Adipocyte (in vitro differentiated cells): Measurements from ENCODE around the gene SPOCK3.
A peak's percentile ranks its signal among the peaks of the same experiment; 100 is the strongest.
"Not testable (repeated sequence)": the region's sequence is repeated elsewhere in the genome, so short reads cannot be mapped to it uniquely, and the experiment has no call there.

ENCODE experiments used
- DNase-seq: peaks from one replicate; pipeline ENCODE4 v3.0.0-alpha.2; 2015; ENCODE audit warnings: low read depth
- H3K27me3 ChIP-seq: replicated peaks from 2 replicates; pipeline ENCODE4 v1.7.0; 2013; ENCODE audit warnings: mild to moderate bottlenecking, low read length, moderate library complexity; ENCODE audit not compliant: control insufficient read depth, insufficient read depth
- H3K36me3 ChIP-seq: 2 replicates; pipeline ENCODE4 v1.7.0; 2013; ENCODE audit warnings: low read length, mild to moderate bottlenecking, moderate library complexity; ENCODE audit not compliant: control insufficient read depth, insufficient read depth, severe bottlenecking
- H3K4me1 ChIP-seq: 2 replicates; pipeline ENCODE4 v1.7.0; 2013; ENCODE audit warnings: mild to moderate bottlenecking, low read length, moderate library complexity; ENCODE audit not compliant: control insufficient read depth, insufficient read depth
- H3K4me3 ChIP-seq: 2 replicates; pipeline ENCODE4 v1.7.0; 2013; ENCODE audit warnings: mild to moderate bottlenecking, low read length, moderate library complexity
- H3K9ac ChIP-seq: 2 replicates; pipeline ENCODE4 v1.7.0; 2013; ENCODE audit warnings: mild to moderate bottlenecking, low read length, moderate library complexity
- H3K9me3 ChIP-seq: 2 replicates; pipeline ENCODE4 v1.7.0; 2013; ENCODE audit warnings: mild to moderate bottlenecking, low read length, moderate library complexity; ENCODE audit not compliant: control insufficient read depth

Gene SPOCK3

DNA sequence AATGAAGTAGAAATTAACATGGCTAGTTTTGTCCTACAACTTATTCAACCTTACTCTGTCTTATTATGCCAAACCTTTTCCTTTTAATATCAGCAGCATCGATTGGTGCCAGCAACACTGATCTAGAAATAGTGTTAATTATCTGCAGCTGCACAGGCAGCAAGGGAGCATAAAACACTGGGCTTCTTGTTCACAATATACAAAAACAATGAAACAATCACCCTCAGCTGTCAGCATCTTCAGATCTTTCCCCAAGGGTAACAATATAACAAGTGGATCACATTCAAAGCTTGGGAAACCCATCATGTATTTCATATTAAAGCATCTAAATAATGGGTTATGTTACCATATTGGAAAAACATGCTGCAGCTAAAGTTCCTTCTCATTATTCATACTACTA, 238.1 kb downstream of the SPOCK3 start:
- H3K9ac ChIP-seq: no peak overlapping the region
- H3K4me3 ChIP-seq: no peak overlapping the region
- no peaks in the 10 kb centered on the region for H3K36me3 ChIP-seq
- DNase-seq: no peak
- no peaks in the 10 kb centered on the region for H3K9me3 ChIP-seq
- H3K27me3 ChIP-seq: no peaks in the 10 kb centered on the region
- no peaks in the 10 kb centered on the region for H3K4me1 ChIP-seq

DNA sequence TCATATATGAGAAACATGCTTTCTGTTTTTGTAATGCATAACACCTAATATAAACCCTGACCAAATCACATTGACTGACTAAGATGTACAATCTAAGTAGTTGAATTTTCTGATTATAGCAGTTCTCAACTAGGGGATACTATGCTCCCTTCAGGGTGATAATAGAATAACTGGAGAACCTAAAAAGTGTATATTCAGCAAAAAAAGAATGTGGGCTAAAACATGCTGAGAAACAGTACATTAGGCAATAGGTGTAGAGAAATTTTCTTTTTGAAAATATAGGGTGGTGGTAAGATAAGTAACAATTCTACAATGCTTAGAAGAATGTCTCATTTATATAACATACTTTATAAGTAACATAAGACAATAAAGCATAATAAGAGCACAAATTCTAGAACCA, 239.6 kb downstream of the SPOCK3 start:
- DNase-seq: no peak
- Histone ChIP-seq H3K4me3 (no peak overlapping the region), H3K9ac (no peak overlapping the region), H3K27me3 (no peaks in the 10 kb centered on the region), H3K4me1 (no peaks in the 10 kb centered on the region), H3K36me3 (no peaks in the 10 kb centered on the region), H3K9me3 (no peaks in the 10 kb centered on the region)

DNA sequence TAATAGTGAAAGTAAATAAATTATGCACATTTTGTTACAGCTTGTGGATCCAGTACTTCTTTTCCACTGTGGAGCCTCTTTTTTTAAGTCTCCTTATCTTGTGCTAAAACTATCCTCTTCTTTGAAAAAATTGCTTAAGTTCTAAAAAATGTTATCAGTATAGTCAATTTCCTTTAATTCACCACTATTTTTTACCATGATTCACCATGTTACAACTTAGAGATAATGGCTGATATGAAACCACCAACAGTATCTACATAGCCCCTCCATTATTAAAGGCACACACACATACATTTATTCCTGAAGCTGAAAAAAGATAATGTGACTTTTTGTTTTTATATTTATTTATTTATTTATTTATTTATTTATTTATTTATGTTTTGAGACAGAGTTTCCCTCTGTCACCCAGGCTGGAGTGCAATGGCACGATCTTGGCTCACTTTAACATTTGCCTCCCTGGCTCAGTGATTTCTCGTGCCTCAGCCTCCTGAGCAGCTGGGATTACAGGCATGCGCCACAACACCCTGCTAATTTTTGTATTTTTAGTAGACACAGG, 243.2 kb downstream of the SPOCK3 start:
- no peaks in the 10 kb centered on the region for H3K9me3 ChIP-seq
- DNase-seq: no peak
- no peak overlapping the region for H3K4me3 ChIP-seq
- no peaks in the 10 kb centered on the region for H3K27me3 ChIP-seq
- H3K9ac ChIP-seq: no peak overlapping the region
- no peaks in the 10 kb centered on the region for H3K36me3 ChIP-seq
- H3K4me1 ChIP-seq: no peaks in the 10 kb centered on the region

DNA sequence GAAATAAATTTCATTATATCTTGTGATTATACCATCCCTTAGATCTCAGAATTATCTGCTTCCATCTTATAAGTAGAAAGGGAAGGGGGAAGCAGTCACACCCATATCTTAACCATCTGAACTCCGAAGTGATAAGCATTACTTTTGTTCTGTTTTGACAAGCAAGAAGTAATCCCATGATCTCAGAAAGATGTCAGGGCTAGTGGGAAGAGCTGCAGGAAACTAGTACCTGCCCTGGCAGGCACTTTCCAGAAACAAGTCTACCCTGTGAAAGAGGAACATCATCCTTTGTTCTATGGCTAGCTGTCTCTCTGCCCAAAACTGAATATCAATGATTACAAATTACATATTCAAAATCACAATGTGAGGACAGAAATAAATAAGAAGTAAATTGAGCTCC, 244.4 kb downstream of the SPOCK3 start:
- no peak overlapping the region for H3K4me3 ChIP-seq
- no peaks in the 10 kb centered on the region for H3K9me3 ChIP-seq
- no peak overlapping the region for H3K9ac ChIP-seq
- no peaks in the 10 kb centered on the region for H3K4me1 ChIP-seq
- DNase-seq: no peak
- no peaks in the 10 kb centered on the region for H3K36me3 ChIP-seq
- no peaks in the 10 kb centered on the region for H3K27me3 ChIP-seq

DNA sequence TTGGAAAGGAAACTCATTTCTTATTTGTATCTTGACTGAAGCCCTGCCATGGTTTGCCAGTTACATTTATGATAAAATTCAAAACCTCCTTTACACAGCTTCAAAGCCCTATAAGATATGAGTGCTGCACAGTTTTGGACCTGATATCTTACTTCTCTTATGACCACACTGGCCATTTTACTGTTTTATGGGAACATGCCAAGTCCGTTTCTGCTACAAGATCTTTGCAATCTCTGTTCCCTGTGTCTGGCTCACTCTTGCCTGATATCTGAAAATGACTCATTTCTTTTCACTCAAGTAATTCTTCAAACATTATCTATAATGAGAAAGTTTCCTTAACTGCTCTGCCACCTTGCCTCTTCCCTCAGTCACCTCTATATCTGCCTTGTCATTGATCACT, 247.3 kb downstream of the SPOCK3 start:
- Histone ChIP-seq H3K4me3 (no peak overlapping the region), H3K27me3 (no peaks in the 10 kb centered on the region)

DNA sequence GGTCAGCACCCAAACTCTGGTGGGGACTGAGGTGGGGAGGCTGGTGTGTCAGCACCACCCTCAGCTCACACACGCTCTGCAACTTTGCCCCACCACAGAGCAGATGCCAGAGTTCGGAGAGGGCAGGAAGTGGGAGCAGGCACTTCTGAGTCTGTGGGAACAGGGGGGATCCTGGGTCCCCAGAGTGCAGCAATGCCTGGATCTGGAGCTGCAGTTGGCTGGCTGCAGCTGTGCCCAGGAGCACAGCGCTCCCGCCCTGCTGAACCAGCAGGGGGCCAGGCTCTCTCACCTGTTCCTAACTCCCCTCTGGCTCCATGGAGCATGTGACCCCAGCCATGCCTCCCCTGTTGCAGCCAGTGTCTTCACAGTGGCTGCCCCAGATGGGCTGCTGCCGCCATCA, 252.4 kb downstream of the SPOCK3 start:
- Histone ChIP-seq H3K4me3 (no peak overlapping the region), H3K9ac (no peak overlapping the region), H3K27me3 (no peaks in the 10 kb centered on the region), H3K4me1 (no peaks in the 10 kb centered on the region), H3K9me3 (peaks cover 7% of the 10 kb centered on the region), H3K36me3 (no peaks in the 10 kb centered on the region)
- no peak for DNase-seq

More for the DNA sequence above, 247.3 kb downstream of the SPOCK3 start:
- H3K9me3 ChIP-seq: no peaks in the 10 kb centered on the region
- no peaks in the 10 kb centered on the region for H3K4me1 ChIP-seq
- H3K9ac ChIP-seq: no peak overlapping the region
- no peak for DNase-seq
- H3K36me3 ChIP-seq: no peaks in the 10 kb centered on the region

DNA sequence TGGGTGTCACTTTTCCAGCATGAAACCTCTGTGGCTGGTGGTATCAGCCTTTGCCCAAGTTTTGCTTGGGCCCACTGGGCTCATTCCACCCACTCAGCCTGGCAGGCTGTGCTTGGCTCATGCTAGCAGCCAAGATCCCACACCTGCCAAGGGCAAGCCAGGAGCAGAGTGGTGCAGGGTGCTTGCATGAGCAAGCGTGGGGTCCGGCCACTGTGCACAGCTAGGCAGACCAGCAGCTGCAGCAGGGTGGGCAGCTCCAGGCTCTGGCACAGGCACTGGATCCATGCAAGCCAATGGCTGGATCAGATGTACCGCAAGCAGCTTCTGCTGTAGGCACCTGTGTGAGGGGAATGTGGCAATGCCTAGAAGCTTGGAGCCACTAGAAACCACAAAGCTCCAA, 253.9 kb downstream of the SPOCK3 start:
- no peak overlapping the region for H3K9ac ChIP-seq
- H3K36me3 ChIP-seq: no peaks in the 10 kb centered on the region
- H3K4me3 ChIP-seq: no peak overlapping the region
- DNase-seq: no peak
- peaks cover 7% of the 10 kb centered on the region for H3K9me3 ChIP-seq
- no peaks in the 10 kb centered on the region for H3K27me3 ChIP-seq
- H3K4me1 ChIP-seq: no peaks in the 10 kb centered on the region

DNA sequence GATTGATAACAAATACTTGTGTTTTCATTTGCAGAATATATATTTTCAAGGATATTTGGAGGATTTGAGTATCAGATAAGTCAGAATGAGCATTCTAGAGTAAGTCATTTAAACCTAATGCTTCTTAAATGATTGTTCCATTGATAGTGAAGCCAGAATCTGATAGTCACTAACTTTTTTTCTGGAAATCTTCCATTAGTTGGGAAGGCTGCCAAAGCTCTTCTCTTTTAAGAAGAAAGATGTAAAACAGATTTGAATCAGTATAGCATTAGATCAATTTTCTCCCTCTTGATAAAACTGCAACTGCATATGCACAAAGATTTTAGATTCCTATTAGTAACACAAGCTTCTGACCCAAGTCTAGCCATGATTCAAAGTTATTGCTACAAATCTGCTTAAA, 256.7 kb downstream of the SPOCK3 start:
- Histone ChIP-seq H3K4me1 (no peaks in the 10 kb centered on the region), H3K9me3 (peaks cover 14% of the 10 kb centered on the region), H3K9ac (no peak overlapping the region), H3K27me3 (no peaks in the 10 kb centered on the region), H3K4me3 (no peak overlapping the region), H3K36me3 (no peaks in the 10 kb centered on the region)
- DNase-seq: no peak

DNA sequence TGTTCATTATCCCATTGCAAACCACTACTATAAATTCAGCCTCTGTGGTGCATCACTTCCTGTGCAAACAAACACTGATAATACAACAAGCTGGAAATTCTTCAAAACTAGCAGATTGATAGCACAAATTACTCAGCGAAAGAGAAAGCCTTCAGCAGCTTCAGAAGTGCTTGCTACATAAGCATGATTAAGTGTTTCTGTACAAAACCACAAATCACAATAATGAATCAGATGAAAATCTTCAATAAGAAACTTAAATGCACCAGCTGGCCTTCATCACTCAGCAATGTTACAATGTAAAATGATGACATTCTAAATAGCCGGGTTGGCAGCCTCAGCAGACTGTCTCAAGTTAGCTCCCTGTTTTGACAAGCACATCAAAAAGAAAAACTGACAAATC, 262.2 kb downstream of the SPOCK3 start:
- H3K4me1 ChIP-seq: no peaks in the 10 kb centered on the region
- H3K36me3 ChIP-seq: no peaks in the 10 kb centered on the region
- peak; percentile 70 for DNase-seq
- H3K9ac ChIP-seq: no peak overlapping the region
- H3K9me3 ChIP-seq: peaks cover 21% of the 10 kb centered on the region
- no peak overlapping the region for H3K4me3 ChIP-seq
- no peaks in the 10 kb centered on the region for H3K27me3 ChIP-seq

DNA sequence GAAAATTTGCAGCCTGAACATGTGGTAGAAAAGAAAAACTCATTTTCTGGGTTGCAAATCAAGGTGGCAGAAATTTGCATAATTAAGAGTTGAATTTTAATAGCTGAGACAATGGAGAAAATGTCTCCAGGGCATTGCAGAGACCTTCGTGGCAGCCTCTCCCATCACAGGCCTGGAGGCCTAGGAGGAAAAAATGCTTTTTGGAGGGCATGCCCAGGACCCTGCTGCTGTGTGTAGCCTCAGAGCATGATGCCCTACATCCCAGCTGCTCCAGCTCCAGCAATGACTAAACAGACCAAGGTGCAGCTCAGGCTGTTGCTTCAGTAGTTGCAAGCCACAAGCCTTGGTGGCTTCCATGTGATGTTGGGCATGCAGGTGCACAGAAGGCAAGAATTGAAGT, 266.1 kb downstream of the SPOCK3 start:
- H3K9ac ChIP-seq, DNase-seq, H3K36me3 ChIP-seq, H3K4me1 ChIP-seq, H3K27me3 ChIP-seq, H3K4me3 ChIP-seq: not testable (repeated sequence)
- peaks cover 14% of the 10 kb centered on the region for H3K9me3 ChIP-seq

DNA sequence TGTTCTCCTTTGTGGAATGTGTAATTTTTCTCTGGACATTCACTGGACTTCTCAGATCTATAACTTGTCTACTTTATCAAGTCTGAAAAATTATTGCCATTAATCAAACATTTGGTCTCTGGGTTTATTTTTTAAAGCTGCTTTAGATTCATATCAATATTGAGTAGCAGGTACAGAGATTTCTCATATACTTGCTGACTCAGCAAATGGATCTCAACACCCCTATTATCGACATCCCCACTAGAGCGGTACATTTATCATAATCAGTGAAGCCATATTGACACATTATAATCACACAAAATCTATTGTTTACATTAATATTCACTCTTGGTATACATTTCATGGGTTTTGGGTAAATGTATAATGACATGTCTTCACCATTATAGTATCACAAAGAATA, 268.7 kb downstream of the SPOCK3 start:
- no peaks in the 10 kb centered on the region for H3K4me1 ChIP-seq
- DNase-seq: no peak
- H3K9ac ChIP-seq: no peak overlapping the region
- no peaks in the 10 kb centered on the region for H3K27me3 ChIP-seq
- no peaks in the 10 kb centered on the region for H3K36me3 ChIP-seq
- H3K4me3 ChIP-seq: no peak overlapping the region
- peaks cover 14% of the 10 kb centered on the region for H3K9me3 ChIP-seq

DNA sequence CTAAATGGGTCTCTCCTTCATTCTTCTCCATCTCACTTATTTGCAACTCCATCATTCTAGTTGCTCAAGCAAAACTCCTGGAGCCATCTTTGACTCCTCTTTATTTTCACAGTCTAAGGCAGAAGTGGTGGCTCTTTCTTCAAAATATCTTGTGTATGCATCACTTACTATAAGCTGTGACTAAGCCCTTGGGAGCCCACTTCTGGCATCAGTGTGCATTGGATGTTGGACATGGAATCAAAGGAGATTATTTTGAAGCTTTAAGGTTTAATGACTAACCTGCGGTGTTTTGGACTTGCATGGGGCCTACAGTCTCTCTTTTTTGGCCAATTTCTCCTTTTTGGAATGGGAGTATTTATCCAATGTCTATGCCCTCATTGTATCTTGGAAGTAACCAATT, 276.8 kb downstream of the SPOCK3 start:
- peak; percentile 20 for DNase-seq
- Histone ChIP-seq H3K27me3 (no peaks in the 10 kb centered on the region), H3K36me3 (no peaks in the 10 kb centered on the region), H3K9me3 (no peaks in the 10 kb centered on the region), H3K9ac (no peak overlapping the region), H3K4me1 (no peaks in the 10 kb centered on the region), H3K4me3 (no peak overlapping the region)
